SK-N-SH (cell line): ENCODE data around the gene FLT3LG.

Experiments
- CTCF ChIP-seq: fragments of 200-600 bp; sonication (generic); IDR thresholded peaks from 2 replicates; pipeline ENCODE4 v1.6.1; 2017; ENCODE audit warnings: antibody characterized with exemption, mild to moderate bottlenecking, moderate library complexity
- GATA2 ChIP-seq: sonication (generic); formaldehyde crosslinking; IDR thresholded peaks from 2 replicates; pipeline ENCODE4 v1.5.0; 2020; ENCODE audit warnings: mild to moderate bottlenecking, missing genetic modification reagents
- JUND ChIP-seq: IDR thresholded peaks from 2 replicates; pipeline ENCODE4 v1.4.0; 2012
- MAX ChIP-seq: IDR thresholded peaks from 2 replicates; pipeline ENCODE4 v1.4.0; 2012; ENCODE audit warnings: low read depth
- MXI1 ChIP-seq: IDR thresholded peaks from 2 replicates; pipeline ENCODE4 v1.6.1; 2012; ENCODE audit warnings: mild to moderate bottlenecking, low read depth, low read length, improper control_type of control experiment
- NFIC ChIP-seq: IDR thresholded peaks from 2 replicates; pipeline ENCODE4 v1.4.0; 2012; ENCODE audit warnings: borderline replicate concordance
- POLR2AphosphoS5 ChIP-seq: IDR thresholded peaks from 2 replicates; pipeline ENCODE4 v1.6.1; 2012; ENCODE audit warnings: low read depth, low read length
- RFX5 ChIP-seq: IDR thresholded peaks from 2 replicates; pipeline ENCODE4 v1.6.1; 2012; ENCODE audit warnings: mild to moderate bottlenecking, improper control_type of control experiment, low read length
- RXRA ChIP-seq: IDR thresholded peaks from 2 replicates; pipeline ENCODE4 v1.4.0; 2012; ENCODE audit warnings: low read depth, mild to moderate bottlenecking, borderline replicate concordance
- TCF12 ChIP-seq: IDR thresholded peaks from 2 replicates; pipeline ENCODE4 v1.4.0; 2012
- USF1 ChIP-seq: IDR thresholded peaks from 2 replicates; pipeline ENCODE4 v1.4.0; 2012; ENCODE audit warnings: low read depth, borderline replicate concordance
- USF2 ChIP-seq: fragments of 150-350 bp; IDR thresholded peaks from 2 replicates; pipeline ENCODE4 v1.6.1; 2017; ENCODE audit warnings: antibody characterized with exemption, low read length, low read depth, borderline replicate concordance

GRCh38 chr19:49515767-49516166 is 41.8 kb downstream of the FLT3LG start:
- TF ChIP-seq CTCF: no peak
- TF ChIP-seq MAX: no peak
- TF ChIP-seq MXI1: no peak
- no peak for TF ChIP-seq USF1
- no peak for TF ChIP-seq POLR2AphosphoS5
- no peak for TF ChIP-seq RFX5
- TF ChIP-seq NFIC: no peak
- no peak for TF ChIP-seq GATA2 (CRISPR knock-in tag)
- TF ChIP-seq JUND: no peak
- TF ChIP-seq RXRA: no peak
- TF ChIP-seq TCF12: no peak
- no peak for TF ChIP-seq USF2
